GM21528 (cell line): ENCODE data around the gene PCDHGA2.
"Not testable (repeated sequence)": the region's sequence is repeated elsewhere in the genome, so short reads cannot be mapped to it uniquely, and the experiment has no call there.

ENCODE experiments used
- ATAC-seq: cut with Tn5 transposase; IDR thresholded peaks from one replicate; pipeline ENCODE4 v1.9.1; 2021; ENCODE audit warnings: mild to moderate bottlenecking, moderate library complexity; ENCODE audit not compliant: unreplicated experiment, low FRiP score

Gene PCDHGA2

DNA sequence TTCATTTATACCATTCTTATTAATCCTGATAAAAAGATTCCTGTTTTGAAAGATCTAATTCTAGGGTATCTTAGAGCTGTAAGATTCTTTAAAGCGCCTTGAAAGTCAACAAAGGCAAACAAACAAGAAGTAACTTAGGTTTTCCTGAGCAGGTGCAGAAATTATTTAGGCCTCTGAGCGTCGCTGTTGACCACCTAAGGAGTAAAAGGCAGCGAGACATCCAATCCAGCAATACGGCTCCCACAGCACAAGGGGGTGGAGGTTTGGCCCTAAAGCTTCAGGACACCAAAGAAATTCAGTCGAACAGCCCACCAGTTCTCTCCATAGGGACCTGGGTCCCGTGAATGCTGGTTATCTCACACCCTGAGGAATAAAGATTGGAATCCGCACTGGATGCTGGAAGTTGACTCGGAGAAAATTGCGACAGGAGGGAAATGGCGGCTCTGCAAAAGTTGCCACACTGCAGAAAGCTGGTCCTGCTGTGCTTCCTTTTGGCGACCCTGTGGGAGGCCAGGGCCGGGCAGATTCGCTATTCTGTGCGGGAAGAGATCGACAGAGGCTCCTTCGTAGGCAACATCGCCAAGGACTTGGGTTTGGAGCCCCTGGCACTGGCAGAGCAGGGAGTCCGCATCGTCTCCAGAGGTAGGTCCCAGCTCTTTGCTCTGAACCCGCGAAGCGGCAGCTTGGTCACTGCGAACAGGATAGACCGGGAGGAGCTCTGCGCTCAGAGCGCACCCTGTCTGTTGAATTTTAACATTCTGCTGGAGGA, at the start of gene PCDHGA2:
TSS of gene PCDHGA2 (plus strand) at position 223 of the 769 bp plus-strand sequence.
- ATAC-seq: no peak

DNA sequence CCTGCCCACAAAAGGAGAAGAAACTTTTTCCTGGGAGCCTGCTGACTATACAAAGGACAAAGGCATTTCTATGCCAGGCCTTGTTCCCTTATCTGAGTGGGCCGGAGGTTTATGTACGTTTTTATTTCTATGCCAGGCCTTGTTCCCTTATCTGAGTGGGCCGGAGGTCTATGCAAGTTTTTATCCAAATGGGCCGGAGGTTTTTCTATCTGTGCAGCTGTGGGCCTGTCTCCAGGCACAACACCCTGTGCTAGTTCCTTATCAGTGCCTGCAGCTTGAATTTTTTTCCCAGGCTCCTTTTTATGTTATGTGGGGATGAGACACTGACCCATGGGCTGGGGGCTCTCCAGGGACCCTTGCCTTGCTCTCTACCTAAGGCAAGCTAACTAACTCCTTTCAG, 40.2 kb upstream of the PCDHGA2 start:
- ATAC-seq: no peak

- no peak for ATAC-seq
Observed at GRCh38 chr5:141303756-141304155, 34.8 kb upstream of the PCDHGA2 start, which contains the start of gene SLC25A2. TSS of gene SLC25A2 (minus strand) at chr5:141304049. CDS start at chr5:141303865, 184 bp downstream.

- ATAC-seq: no peak
Observed at GRCh38 chr5:141306630-141307029, 31.9 kb upstream of the PCDHGA2 start.

- ATAC-seq: no peak
Observed at GRCh38 chr5:141313711-141314110, 24.8 kb upstream of the PCDHGA2 start.

DNA sequence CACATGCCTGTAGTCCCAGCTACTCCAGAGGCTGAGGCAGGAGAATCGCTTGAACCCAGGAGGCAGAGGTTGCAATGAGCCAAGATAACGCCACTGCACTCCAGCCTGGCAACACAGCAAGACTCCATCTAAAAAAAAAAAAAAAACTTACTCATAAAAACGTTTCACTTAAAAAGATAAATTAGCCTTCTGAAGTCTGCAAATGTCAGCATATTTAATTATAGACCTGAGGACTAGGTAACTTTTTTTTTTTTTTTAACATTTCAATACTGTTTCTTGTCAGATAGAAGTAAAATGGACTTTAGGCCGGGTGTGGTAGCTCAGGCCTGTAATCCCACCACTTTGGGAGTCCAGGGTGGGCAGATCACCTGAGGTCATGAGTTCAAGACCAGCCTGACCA, 21.6 kb upstream of the PCDHGA2 start:
- ATAC-seq: not testable (repeated sequence)

DNA sequence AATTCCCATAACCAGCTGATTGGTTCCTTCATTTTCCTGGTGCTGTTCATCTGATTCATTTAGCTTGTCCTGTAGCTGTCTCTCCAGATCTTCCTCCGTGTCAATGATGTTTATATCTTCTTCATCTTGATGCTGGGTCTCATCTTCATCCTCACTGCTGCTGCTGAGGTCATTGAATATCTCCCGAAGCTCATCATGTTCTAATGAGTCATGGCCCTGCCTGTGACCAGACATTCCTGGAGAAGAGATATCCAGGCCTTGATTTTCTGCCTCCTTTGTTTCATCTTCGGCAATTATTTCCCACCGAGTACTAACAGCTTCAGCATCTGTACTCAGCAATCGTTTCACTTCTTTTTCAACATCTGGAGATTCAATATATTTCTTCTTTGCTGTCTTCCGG, 19.4 kb upstream of the PCDHGA2 start:
- ATAC-seq: no peak

DNA sequence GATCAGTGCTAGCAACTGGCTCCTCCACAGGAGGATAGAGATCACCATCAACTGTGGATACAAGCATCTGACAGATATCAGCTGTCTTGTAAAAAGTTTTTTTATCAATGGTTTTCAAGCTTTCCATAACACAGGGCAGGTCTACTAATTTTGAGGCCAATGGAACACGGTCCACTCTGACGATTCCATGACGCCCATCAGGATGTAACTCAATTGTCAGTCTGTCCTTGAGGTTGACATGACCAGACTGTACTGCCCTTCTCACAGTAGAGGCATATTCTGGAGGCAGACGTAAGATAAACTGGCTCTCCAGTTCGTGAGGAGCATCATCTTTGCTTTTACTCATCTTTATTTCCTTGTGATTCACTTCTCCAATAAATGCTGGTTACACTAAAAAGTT, 18.9 kb upstream of the PCDHGA2 start:
- ATAC-seq: no peak

GRCh38 chr5:141320225-141321169, 18.1 kb upstream of the PCDHGA2 start, which contains the start of gene TAF7:
TSS of gene TAF7 (minus strand) at chr5:141320784. CDS start at chr5:141320044, 740 bp downstream.
- peak; percentile 98 for ATAC-seq

GRCh38 chr5:141322261-141322660, 16.3 kb upstream of the PCDHGA2 start:
- no peak for ATAC-seq

- ATAC-seq: peak; percentile 67
Observed at GRCh38 chr5:141326088-141326854, 12.3 kb upstream of the PCDHGA2 start.

GRCh38 chr5:141328231-141328630, 10.3 kb upstream of the PCDHGA2 start:
- ATAC-seq: no peak

DNA sequence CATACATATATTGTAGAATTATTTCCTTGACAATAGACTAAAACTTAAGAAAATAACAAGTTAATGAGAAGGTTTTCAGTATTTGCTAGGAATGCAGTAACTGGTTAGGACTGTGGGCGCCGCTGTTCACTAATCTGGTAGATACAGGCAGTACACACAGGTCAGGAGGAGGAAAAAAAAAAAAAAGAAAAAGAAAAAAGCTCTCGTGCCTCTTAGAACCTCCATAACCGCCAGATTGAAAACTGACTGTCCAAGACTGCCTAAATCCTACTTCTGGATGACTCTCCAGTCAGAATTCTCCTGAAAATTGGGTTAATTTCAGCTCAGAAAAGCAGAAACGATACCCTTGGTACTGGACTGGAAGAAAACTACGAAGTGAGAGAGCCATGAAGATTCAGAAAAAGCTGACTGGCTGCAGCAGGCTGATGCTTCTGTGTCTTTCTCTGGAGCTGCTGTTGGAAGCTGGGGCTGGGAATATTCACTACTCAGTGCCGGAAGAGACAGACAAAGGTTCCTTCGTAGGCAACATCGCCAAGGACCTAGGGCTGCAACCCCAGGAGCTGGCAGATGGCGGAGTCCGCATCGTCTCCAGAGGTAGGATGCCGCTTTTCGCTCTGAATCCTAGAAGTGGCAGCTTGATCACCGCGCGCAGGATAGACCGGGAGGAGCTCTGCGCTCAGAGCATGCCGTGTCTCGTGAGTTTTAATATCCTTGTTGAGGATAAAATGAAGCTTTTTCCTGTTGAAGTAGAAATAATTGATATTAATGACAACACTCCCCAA, 8.1 kb upstream of the PCDHGA2 start, which contains the start of gene PCDHGA1:
TSS of gene PCDHGA1 (plus strand) at position 216 of the 782 bp plus-strand sequence.
- no peak for ATAC-seq

GRCh38 chr5:141332571-141332970, 6.0 kb upstream of the PCDHGA2 start:
- ATAC-seq: not testable (repeated sequence)

DNA sequence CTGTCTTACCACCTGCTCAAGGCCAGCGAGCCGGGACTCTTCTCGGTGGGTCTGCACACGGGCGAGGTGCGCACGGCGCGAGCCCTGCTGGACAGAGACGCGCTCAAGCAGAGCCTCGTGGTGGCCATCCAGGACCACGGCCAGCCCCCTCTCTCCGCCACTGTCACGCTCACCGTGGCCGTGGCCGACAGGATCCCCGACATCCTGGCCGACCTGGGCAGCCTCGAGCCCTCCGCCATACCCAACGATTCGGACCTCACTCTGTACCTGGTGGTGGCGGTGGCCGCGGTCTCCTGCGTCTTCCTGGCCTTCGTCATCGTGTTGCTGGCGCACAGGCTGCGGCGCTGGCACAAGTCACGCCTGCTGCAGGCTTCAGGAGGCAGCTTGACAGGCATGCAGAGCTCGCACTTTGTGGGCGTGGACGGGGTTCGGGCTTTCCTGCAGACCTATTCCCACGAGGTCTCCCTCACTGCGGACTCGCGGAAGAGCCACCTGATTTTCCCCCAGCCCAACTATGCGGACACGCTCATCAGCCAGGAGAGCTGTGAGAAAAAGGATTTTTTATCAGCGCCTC, 2.3 kb downstream of the PCDHGA2 start:
- not testable (repeated sequence) for ATAC-seq

- no peak for ATAC-seq
Observed at GRCh38 chr5:141342773-141343172, 4.2 kb downstream of the PCDHGA2 start.

DNA sequence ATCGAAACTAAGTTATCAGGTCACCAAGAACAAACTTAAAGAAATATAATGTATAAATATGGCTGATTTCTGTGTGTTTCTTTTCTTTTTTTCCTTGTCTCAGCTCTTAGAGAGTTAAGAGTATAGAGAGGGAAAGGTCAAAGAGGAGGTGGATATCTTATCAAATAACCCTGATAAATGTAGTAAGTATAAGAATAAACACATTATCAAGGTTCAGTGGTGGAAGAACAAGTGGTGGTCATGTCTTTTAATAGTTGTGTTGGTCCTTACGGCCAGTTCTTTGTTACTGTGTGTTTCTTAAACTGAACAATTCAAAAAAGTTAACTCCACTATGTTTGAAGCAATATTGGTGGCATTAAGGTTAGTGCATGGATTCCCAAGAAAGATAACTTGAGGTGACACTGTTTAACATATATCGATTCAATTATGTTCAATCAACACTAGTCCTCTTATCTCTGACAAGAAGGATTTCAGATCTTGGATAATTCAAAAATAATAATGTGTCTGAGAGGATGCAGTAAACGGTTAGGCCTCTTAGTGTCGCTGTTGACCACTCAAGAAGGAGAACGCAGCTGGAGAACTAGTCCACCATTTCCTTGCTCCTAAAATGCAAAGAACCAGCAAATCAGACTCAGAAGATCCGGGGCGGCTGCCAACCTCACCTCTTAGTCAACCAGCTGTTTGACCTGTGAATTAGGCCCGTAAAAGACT, 4.8 kb downstream of the PCDHGA2 start, which contains the start of gene PCDHGA3:
TSS of gene PCDHGA3 (plus strand) at position 588 of the 711 bp plus-strand sequence. CDS start 205 bp downstream, outside the sequence.
- ATAC-seq: no peak

GRCh38 chr5:141343953-141344463, 5.4 kb downstream of the PCDHGA2 start:
- ATAC-seq: no peak
